Gastroesophageal sphincter (tissue), 3 donors: ENCODE measurements around the gene IQCM.

Experiments used
- EP300 ChIP-seq: sonication (generic); formaldehyde crosslinking; IDR thresholded peaks from one replicate; pipeline ENCODE4 v1.6.1; 2017; ENCODE audit warnings: antibody characterized with exemption, mild to moderate bottlenecking
- POLR2AphosphoS5 ChIP-seq: sonication (generic); formaldehyde crosslinking; IDR thresholded peaks from one replicate; pipeline ENCODE4 v1.6.1; 2017; ENCODE audit warnings: antibody characterized with exemption
- TF ChIP-seq, protein P1 (sequence below), 4 experiments: fragments of 200-600 bp in 2 of 4; fragments of 450-650 bp in 2 of 4; sonication (generic) in 1 of 4; IDR thresholded peaks; one replicate each; pipeline ENCODE4 v1.5.1; 2017 to 2019; ENCODE audit warnings: antibody characterized with exemption in 4 of 4, mild to moderate bottlenecking in 2 of 4, moderate library complexity in 2 of 4

- TF ChIP-seq, protein P1, sequence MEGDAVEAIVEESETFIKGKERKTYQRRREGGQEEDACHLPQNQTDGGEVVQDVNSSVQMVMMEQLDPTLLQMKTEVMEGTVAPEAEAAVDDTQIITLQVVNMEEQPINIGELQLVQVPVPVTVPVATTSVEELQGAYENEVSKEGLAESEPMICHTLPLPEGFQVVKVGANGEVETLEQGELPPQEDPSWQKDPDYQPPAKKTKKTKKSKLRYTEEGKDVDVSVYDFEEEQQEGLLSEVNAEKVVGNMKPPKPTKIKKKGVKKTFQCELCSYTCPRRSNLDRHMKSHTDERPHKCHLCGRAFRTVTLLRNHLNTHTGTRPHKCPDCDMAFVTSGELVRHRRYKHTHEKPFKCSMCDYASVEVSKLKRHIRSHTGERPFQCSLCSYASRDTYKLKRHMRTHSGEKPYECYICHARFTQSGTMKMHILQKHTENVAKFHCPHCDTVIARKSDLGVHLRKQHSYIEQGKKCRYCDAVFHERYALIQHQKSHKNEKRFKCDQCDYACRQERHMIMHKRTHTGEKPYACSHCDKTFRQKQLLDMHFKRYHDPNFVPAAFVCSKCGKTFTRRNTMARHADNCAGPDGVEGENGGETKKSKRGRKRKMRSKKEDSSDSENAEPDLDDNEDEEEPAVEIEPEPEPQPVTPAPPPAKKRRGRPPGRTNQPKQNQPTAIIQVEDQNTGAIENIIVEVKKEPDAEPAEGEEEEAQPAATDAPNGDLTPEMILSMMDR (IDR thresholded peaks at IDR 0.05) = no peak
- TF ChIP-seq EP300 (no peak), POLR2AphosphoS5 (no peak)
Measured at GRCh38 chr4:149523039-149523438, 292.6 kb downstream of the IQCM start.
